Body of pancreas (tissue), 4 donors: Measurements from ENCODE around the gene SLC1A2.

Experiments
- CTCF ChIP-seq, 7 experiments: fragments of 450-650 bp in 4 of 7; fragments of 200-600 bp in 3 of 7; sonication (generic) in 3 of 7; IDR thresholded peaks; one replicate each; pipeline ENCODE4 v1.5.1; 2016 to 2019; ENCODE audit warnings: antibody characterized with exemption in 7 of 7
- POLR2A ChIP-seq, 3 donors: fragments of 450-650 bp; IDR thresholded peaks; one replicate each; pipeline ENCODE4 v1.6.1; 2016; ENCODE audit warnings: antibody characterized with exemption in 3 of 3, mild to moderate bottlenecking in 2 of 3

GRCh38 chr11:35340071-35340470, 79.3 kb downstream of the SLC1A2 start:
- no peak for TF ChIP-seq CTCF (IDR thresholded peaks at IDR 0.05)
- no peak for TF ChIP-seq POLR2A (IDR thresholded peaks at IDR 0.05)
